Measurements from ENCODE around the gene CAPN7. TPM values are rescaled to one million over a fixed set of nuclear protein-coding genes. Genes with fewer than 3 reads are reported as not detected.

The CAPN7 gene
- polyA plus RNA-seq, 1 experiment, result 12.9 TPM

DNA sequence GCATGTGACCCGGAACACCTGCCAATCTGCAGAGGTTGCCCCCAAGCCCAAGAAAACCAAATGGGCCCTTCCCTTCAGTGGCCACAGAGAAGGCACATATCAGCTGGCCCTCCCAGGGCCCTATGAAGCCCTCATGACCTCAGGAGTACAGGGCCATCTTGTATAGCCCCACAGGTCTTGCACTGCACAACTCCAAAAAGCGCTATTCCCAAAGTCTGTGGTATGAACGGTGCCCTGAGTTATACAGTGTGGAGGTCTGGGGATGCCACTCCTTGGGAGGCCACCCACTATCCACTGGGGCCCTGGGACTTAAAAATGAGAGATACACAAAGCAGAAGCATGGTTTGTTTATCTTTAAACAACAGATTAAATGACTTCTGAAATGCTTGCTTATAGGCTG, 61.5 kb downstream of the CAPN7 start:
- no peak overlapping the region for H3K4me3 ChIP-seq (ENCODE audit: low read depth, low read length)
- POLR2A ChIA-PET, result no interaction called here
- no peaks in the 10 kb centered on the region for H3K27me3 ChIP-seq (ENCODE audit: control insufficient read depth, insufficient read depth, low read length)
- DNase-seq (ENCODE audit: low read depth), result no peak
- CTCF ChIA-PET, result interaction anchor here (0.6 to 7.6 kb wide), 45 partner anchors 8 to 1117 kb away, joined by 3 to 112 read pairs (median 6); partner anchors contain the start of gene SH3BP5
- no peaks in the 10 kb centered on the region for H3K36me3 ChIP-seq (ENCODE audit: control insufficient read depth, insufficient read depth, low read length)
- TF ChIP-seq, protein P1, sequence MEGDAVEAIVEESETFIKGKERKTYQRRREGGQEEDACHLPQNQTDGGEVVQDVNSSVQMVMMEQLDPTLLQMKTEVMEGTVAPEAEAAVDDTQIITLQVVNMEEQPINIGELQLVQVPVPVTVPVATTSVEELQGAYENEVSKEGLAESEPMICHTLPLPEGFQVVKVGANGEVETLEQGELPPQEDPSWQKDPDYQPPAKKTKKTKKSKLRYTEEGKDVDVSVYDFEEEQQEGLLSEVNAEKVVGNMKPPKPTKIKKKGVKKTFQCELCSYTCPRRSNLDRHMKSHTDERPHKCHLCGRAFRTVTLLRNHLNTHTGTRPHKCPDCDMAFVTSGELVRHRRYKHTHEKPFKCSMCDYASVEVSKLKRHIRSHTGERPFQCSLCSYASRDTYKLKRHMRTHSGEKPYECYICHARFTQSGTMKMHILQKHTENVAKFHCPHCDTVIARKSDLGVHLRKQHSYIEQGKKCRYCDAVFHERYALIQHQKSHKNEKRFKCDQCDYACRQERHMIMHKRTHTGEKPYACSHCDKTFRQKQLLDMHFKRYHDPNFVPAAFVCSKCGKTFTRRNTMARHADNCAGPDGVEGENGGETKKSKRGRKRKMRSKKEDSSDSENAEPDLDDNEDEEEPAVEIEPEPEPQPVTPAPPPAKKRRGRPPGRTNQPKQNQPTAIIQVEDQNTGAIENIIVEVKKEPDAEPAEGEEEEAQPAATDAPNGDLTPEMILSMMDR (IDR thresholded peaks at IDR 0.05; ENCODE audit: insufficient read depth, low read depth, low read length), result no peak

DNA sequence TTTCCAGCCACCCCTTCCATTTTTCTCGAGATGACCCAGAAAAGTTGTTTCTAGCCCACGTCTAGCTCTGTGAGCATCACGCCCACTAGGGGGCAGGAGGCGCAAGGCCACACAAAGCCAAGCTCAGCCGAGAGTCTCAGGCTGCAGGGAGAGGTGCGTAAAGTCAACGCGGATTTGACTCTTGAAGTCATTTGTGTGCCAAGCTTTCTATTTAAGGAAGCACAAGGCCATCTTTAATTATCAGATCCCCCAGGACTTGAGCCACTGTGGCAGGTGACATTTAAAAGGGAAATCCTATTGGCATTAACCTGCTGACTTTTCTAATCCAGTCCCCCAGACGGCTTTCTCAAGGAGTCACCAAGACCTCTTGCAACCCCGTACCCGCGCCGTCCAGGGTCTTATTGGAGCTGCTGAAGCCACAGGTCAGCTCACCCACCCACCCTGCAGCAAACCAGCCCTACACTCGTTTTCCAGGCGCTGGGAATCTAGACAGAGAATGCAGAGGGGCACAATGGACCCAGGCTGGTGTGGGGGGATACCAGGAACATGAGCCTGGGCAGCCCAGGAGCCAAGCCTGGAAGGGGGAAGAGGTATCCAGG, 62.1 kb downstream of the CAPN7 start:
- no peak overlapping the region for H3K4me3 ChIP-seq (ENCODE audit: low read depth, low read length)
- TF ChIP-seq, protein P1 (IDR thresholded peaks at IDR 0.05; ENCODE audit: insufficient read depth, low read depth, low read length), result peak; percentile 97

DNA sequence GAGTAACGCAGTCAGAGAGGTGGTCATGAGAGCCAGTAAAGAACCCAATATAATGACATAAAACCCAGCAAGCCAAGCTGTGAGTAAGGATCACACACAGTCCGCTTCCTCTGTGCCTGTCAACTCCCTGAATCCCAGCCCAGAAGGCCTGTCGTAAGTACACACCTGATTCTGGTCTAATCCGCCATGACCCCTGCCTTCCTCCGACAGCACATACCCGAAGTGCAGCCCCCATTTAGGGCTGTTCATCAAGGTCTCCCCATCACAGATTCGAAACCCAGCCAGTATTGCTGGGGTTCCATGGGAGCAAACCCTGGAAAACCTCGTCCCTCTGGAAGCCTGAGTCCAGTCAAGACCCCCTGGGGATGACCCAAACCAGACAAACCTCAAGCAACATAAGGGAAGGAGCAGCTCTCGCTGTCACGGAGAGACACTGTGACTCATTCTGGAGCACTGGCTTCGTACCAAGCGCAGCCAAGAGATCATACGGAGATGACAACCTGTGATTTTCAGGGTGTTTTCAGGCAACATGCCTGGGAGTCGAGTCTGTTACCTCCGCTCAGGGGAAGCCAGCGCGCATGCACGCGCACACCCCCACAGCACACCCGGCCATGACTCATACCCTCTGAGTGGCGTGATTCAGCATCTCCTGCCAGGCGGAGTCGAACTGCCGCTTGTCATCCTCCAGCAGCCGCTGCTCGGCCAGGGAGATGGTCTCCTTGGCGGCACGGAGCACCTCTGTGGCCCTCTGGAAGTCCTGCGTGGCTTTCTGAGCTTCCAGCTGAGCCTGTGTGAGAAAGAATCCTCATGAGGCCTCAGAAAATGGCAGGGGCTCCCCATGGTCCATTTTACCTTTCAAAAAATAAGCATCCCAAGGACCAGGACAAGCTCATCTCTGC, 63.3 kb downstream of the CAPN7 start:
- Histone ChIP-seq H3K4me3 (ENCODE audit: low read depth, low read length) (no peak overlapping the region), H3K27me3 (ENCODE audit: control insufficient read depth, insufficient read depth, low read length) (no peaks in the 10 kb centered on the region), H3K36me3 (ENCODE audit: control insufficient read depth, insufficient read depth, low read length) (no peaks in the 10 kb centered on the region)
- TF ChIP-seq, protein P1 (IDR thresholded peaks at IDR 0.05; ENCODE audit: insufficient read depth, low read depth, low read length), result no peak
- ChIA-PET CTCF (interaction anchor here (0.5 to 7.6 kb wide), 22 partner anchors 11 to 161 kb away, joined by 3 to 112 read pairs (median 7); partner anchors contain the start of gene SH3BP5), POLR2A (no interaction called here)
- DNase-seq (ENCODE audit: low read depth), result peak; percentile 77

More for the DNA sequence above, 62.1 kb downstream of the CAPN7 start:
- ChIA-PET CTCF (interaction anchor here (0.6 to 7.6 kb wide), 45 partner anchors 8 to 1118 kb away, joined by 3 to 112 read pairs (median 5); partner anchors contain the start of gene SH3BP5), POLR2A (no interaction called here)
- no peak for DNase-seq (ENCODE audit: low read depth)
- Histone ChIP-seq H3K36me3 (ENCODE audit: control insufficient read depth, insufficient read depth, low read length) (no peaks in the 10 kb centered on the region), H3K27me3 (ENCODE audit: control insufficient read depth, insufficient read depth, low read length) (no peaks in the 10 kb centered on the region)

DNA sequence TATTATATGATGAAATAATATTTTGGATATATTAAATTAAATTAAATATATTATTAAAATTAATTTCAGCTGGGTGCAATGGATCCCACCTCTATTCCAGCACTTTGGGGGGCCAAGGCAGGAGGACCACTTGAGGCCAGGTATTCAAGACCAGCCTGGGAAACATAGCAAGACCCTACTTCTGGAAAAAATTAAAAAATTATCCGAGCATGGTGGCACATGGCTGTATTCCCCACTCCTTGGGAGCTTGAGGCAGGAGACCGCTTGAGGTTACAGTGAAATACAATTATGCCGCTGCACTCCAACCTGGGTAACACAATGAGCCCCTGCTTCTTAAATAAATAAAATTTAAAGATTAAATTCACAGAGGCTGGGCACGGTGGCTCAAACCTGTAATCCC, 65.0 kb downstream of the CAPN7 start:
- H3K27me3 ChIP-seq (ENCODE audit: control insufficient read depth, insufficient read depth, low read length), result no peaks in the 10 kb centered on the region
- ChIA-PET CTCF (interaction anchor here (1.3 to 7.6 kb wide), 3 partner anchors 8 to 108 kb away, joined by 4 to 112 read pairs (median 77); partner anchors contain the start of gene SH3BP5), POLR2A (no interaction called here)
- H3K36me3 ChIP-seq (ENCODE audit: control insufficient read depth, insufficient read depth, low read length), result no peaks in the 10 kb centered on the region
- no peak overlapping the region for H3K4me3 ChIP-seq (ENCODE audit: low read depth, low read length)
- no peak for DNase-seq (ENCODE audit: low read depth)
- TF ChIP-seq, protein P1 (IDR thresholded peaks at IDR 0.05; ENCODE audit: insufficient read depth, low read depth, low read length), result no peak

DNA sequence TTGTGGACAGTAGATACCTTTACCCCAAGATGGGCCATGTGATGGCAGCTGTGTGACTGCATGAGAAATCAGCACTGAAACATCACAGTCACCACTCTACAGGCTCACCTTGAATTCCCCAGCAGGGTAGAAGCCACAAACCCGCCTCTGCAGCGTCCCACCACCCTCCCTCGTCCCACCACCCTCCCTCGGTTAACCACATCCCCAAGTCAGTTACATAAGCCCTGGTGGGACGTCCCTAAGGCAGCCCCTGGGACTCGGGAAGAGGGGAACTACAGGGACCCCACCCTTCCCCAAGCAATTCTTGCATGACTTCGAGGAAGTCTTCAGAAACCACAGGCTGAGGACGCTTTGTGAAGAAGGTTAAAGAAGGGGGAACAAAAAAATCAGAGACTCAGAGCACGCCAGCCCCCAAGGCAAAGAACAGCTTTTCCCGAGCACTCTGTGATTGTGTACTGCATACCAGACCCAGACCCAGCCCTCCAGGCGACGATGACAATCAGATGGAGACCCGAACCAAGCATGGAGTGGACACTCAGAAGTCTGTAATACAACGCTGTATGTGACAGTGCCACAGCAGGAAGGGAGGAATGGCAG, 65.8 kb downstream of the CAPN7 start:
- Histone ChIP-seq H3K27me3 (ENCODE audit: control insufficient read depth, insufficient read depth, low read length) (no peaks in the 10 kb centered on the region), H3K36me3 (ENCODE audit: control insufficient read depth, insufficient read depth, low read length) (no peaks in the 10 kb centered on the region), H3K4me3 (ENCODE audit: low read depth, low read length) (no peak overlapping the region)
- ChIA-PET POLR2A (no interaction called here), CTCF (interaction anchor here (7.4 to 7.6 kb wide), 2 partner anchors 59 to 107 kb away, joined by 77 to 112 read pairs; partner anchors contain the start of gene SH3BP5)
- DNase-seq (ENCODE audit: low read depth), result no peak
- TF ChIP-seq, protein P1 (IDR thresholded peaks at IDR 0.05; ENCODE audit: insufficient read depth, low read depth, low read length), result no peak
